ACC112 (cell line): Measurements from ENCODE around the gene PPP1R2.

Experiments
- H2AFZ ChIP-seq: fragments of 200-600 bp; sonication (generic); one replicate; pipeline ENCODE4 v1.6.0; 2017; ENCODE audit warnings: antibody characterized with exemption, low read length; ENCODE audit not compliant: unreplicated experiment
- H3K27ac ChIP-seq: fragments of 200-600 bp; sonication (generic); 2 replicates; pipeline ENCODE4 v1.5.1; 2014; ENCODE audit warnings: low read depth, mild to moderate bottlenecking, antibody characterized with exemption, low read length, moderate library complexity
- H3K27me3 ChIP-seq: fragments of 200-600 bp; sonication (generic); 2 replicates; pipeline ENCODE4 v1.6.1; 2014; ENCODE audit warnings: mild to moderate bottlenecking, antibody characterized with exemption, low read length, moderate library complexity, mixed read lengths; ENCODE audit not compliant: insufficient read depth
- H3K36me3 ChIP-seq: fragments of 200-600 bp; sonication (generic); 2 replicates; pipeline ENCODE4 v1.6.1; 2016; ENCODE audit warnings: mild to moderate bottlenecking, antibody characterized with exemption, low read length, moderate library complexity, mixed read lengths; ENCODE audit not compliant: insufficient read depth
- H3K4me1 ChIP-seq: fragments of 200-600 bp; sonication (generic); one replicate; pipeline ENCODE4 v1.6.1; 2016; ENCODE audit warnings: low read length, mixed read lengths; ENCODE audit not compliant: insufficient read depth, unreplicated experiment, control insufficient read depth
- H3K4me3 ChIP-seq: fragments of 200-600 bp; sonication (generic); 2 replicates; pipeline ENCODE4 v1.5.1; 2014; ENCODE audit warnings: mild to moderate bottlenecking, low read depth, low read length
- H3K79me2 ChIP-seq: fragments of 200-600 bp; sonication (generic); one replicate; pipeline ENCODE4 v1.6.0; 2016; ENCODE audit warnings: low read length; ENCODE audit not compliant: control insufficient read depth, unreplicated experiment, insufficient read depth

The PPP1R2 gene

DNA sequence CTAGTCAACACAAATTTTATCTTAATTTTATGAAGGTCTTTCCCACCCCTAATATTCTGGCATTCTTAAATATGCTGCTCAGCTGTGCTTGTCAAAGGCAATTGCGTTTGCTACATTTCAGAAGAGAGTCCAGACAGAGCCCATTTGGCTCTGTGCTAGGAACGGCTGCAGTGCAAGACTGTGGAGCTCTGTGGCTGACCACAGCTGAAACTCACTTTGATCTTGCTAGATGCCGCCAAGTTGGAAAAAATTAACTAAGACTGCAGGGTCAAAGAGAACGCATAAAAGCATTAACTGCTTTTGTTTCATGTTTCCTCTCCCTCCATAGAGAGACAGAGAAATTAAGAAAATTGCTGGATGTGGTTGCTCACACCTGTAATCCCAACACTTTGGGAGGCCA is 7.6 kb upstream of the PPP1R2 start:
- H3K79me2 ChIP-seq: no peaks in the 10 kb centered on the region
- H3K27me3 ChIP-seq: no peaks in the 10 kb centered on the region
- H2AFZ ChIP-seq: no peak overlapping the region
- H3K27ac ChIP-seq: no peak overlapping the region
- H3K36me3 ChIP-seq: no peaks in the 10 kb centered on the region
- no peak overlapping the region for H3K4me3 ChIP-seq
- peaks cover 25% of the 10 kb centered on the region for H3K4me1 ChIP-seq

DNA sequence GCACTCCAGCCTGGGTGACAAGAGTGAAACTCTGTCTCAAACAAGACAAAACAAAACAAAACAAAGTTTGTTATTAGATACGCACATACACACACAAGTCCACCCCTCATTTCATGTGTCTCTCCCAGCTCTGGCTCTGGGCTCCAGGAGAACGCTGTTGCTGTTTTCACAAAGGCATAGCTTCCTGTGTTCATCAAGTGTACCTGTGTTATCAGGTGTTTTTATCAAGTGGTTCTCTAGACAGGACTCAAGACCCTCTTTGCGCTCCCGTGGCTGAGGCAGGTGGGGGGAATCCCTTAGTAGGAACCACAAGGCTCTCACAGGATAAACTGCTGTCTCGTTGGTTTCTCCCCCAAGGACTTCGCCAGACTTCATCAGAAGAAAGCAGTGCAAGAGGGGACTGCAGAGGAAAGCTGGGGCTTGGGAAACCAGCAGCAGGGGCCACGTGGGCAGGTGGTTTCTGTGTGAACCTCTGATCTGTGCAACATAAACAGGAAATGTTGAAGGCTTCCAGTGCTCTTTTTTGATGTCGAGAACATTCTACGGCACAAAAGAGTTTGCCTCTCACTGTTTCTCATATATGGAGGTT is 6.9 kb upstream of the PPP1R2 start:
- no peak overlapping the region for H3K4me3 ChIP-seq
- H2AFZ ChIP-seq: no peak overlapping the region
- H3K27ac ChIP-seq: no peak overlapping the region
- H3K79me2 ChIP-seq: no peaks in the 10 kb centered on the region
- H3K27me3 ChIP-seq: no peaks in the 10 kb centered on the region
- no peaks in the 10 kb centered on the region for H3K36me3 ChIP-seq
- H3K4me1 ChIP-seq: peaks cover 30% of the 10 kb centered on the region

DNA sequence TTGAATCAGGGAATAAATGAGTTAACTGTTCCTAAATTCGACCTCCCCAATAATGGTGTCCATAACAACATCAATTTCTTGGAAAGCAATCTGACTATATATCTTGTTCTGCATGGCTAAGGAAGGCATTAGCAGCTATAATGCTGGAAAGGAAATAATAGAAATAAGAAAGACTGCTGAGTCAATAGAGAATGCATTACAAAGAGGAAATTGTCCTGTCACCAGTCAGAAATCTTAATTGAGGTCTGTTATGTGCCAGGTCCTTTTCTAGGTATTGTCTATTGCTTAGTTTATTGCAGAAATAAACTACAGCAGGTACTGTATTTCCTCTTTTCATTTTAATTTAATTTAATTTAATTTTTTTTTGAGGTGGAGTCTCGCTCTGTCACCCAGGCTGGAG is 5.9 kb upstream of the PPP1R2 start:
- H3K27ac ChIP-seq: no peak overlapping the region
- no peaks in the 10 kb centered on the region for H3K79me2 ChIP-seq
- H3K27me3 ChIP-seq: no peaks in the 10 kb centered on the region
- H3K4me3 ChIP-seq: no peak overlapping the region
- peaks cover 41% of the 10 kb centered on the region for H3K4me1 ChIP-seq
- H2AFZ ChIP-seq: no peak overlapping the region
- H3K36me3 ChIP-seq: no peaks in the 10 kb centered on the region

- H3K4me1 ChIP-seq: peaks cover 45% of the 10 kb centered on the region
Measured at GRCh38 chr3:195548501-195548900, 5.4 kb upstream of the PPP1R2 start.

DNA sequence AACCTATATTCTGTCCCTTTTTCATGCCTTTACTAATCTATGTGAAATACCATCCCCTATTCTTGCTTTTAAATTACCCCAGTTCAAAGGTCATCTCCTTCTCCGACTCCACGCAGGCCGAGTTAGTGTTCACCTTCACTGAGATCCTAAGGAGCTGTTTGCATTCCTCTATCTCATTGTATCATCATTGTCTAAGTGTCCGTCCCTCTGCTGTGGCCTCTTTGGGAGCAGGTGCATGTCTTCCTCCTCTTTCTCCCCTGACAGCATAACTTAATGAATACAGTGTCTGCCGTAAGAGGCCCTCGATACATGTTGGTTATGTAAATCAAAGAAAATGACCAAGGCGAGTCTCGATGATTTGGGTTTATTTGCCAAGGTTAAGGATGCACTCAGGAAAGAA is 4.9 kb upstream of the PPP1R2 start:
- H3K27me3 ChIP-seq: no peaks in the 10 kb centered on the region
- no peak overlapping the region for H3K4me3 ChIP-seq
- no peaks in the 10 kb centered on the region for H3K36me3 ChIP-seq
- H3K4me1 ChIP-seq: peaks cover 46% of the 10 kb centered on the region
- no peak overlapping the region for H3K27ac ChIP-seq
- H2AFZ ChIP-seq: no peak overlapping the region
- H3K79me2 ChIP-seq: no peaks in the 10 kb centered on the region

More at GRCh38 chr3:195548501-195548900, 5.4 kb upstream of the PPP1R2 start:
- H3K27me3 ChIP-seq: no peaks in the 10 kb centered on the region
- no peak overlapping the region for H3K4me3 ChIP-seq
- H3K27ac ChIP-seq: no peak overlapping the region
- H3K36me3 ChIP-seq: no peaks in the 10 kb centered on the region
- no peak overlapping the region for H2AFZ ChIP-seq
- no peaks in the 10 kb centered on the region for H3K79me2 ChIP-seq

GRCh38 chr3:195546130-195546560 is 3.0 kb upstream of the PPP1R2 start:
- Histone ChIP-seq H3K27ac (peak overlapping the region; percentile 86), H3K4me1 (peaks cover 50% of the 10 kb centered on the region), H3K79me2 (peaks cover 16% of the 10 kb centered on the region), H3K4me3 (peak overlapping the region; percentile 73), H2AFZ (peak overlapping the region; percentile 9), H3K36me3 (no peaks in the 10 kb centered on the region), H3K27me3 (no peaks in the 10 kb centered on the region)

DNA sequence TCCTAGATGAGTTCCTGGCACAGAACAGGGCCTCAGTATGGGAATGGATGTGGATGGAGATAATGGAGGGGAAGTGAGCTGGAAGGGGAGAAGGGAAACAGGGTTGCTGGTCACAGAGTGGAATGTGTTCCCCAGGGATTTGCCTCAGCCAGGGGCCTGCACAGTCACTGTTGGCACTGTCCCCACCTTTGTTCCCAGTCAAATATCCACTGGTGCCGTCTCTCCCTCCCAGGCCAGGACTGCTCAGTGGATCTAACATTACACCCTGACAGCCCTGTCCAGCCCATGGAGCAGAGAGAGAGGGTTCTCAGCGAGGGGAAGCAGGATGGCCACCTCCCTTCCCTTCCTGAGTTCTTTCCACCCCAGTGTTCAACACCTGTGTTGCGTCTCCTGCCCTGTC is 1.5 kb upstream of the PPP1R2 start:
- peak overlapping the region; percentile 42; the same call in 1 of the 2 replicates for H3K27ac ChIP-seq
- no peaks in the 10 kb centered on the region for H3K27me3 ChIP-seq
- H3K4me3 ChIP-seq: peak overlapping the region; percentile 98
- no peaks in the 10 kb centered on the region for H3K36me3 ChIP-seq
- H3K4me1 ChIP-seq: peaks cover 64% of the 10 kb centered on the region
- peaks cover 31% of the 10 kb centered on the region for H3K79me2 ChIP-seq
- H2AFZ ChIP-seq: peak overlapping the region; percentile 32

DNA sequence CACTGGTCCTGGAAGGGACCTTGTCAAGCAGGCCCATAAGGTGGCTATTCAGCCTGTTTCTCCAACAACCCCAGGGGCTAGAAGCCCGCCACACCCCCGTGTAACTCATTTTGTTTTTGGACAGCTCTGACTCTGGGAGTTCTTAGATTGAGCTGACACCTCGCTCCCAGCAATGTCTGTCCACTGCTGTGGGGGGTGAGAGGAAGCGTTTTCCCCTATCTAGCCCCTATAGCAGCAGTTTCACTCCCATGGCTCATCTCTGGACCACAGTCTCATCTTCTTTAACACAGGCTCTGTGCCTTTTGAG is 1.1 kb upstream of the PPP1R2 start:
- Histone ChIP-seq H3K27ac (peak overlapping the region; percentile 42; the same call in 1 of the 2 replicates), H2AFZ (peak overlapping the region; percentile 32), H3K79me2 (peaks cover 35% of the 10 kb centered on the region), H3K36me3 (no peaks in the 10 kb centered on the region), H3K27me3 (no peaks in the 10 kb centered on the region), H3K4me3 (peak overlapping the region; percentile 98), H3K4me1 (peaks cover 68% of the 10 kb centered on the region)

GRCh38 chr3:195543500-195544229 is 540 bp upstream of the PPP1R2 start:
- H3K4me3 ChIP-seq: peak overlapping the region; percentile 98
- H2AFZ ChIP-seq: peak overlapping the region; percentile 58
- peaks cover 65% of the 10 kb centered on the region for H3K4me1 ChIP-seq
- H3K79me2 ChIP-seq: peaks cover 40% of the 10 kb centered on the region
- H3K36me3 ChIP-seq: no peaks in the 10 kb centered on the region
- peak overlapping the region; percentile 42; the same call in 1 of the 2 replicates for H3K27ac ChIP-seq
- H3K27me3 ChIP-seq: no peaks in the 10 kb centered on the region

DNA sequence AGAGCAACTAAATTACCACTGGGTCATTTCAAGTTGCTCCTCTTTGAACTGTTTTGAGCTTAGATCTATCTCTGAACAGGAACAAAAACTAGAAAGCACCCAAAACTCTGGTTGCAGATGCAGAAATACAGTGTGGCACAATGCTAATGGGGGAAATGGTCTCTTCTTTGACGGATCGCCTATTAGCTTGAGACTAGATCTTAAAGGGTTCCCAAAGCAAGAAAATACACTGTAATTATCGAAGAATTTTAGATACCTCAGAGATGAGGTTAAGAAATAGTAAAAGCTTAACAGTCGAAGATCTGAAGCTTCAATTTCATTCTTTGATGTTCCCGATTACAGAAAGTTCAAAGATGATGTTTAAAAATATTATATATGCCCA is 818 bp downstream of the PPP1R2 start:
- no peaks in the 10 kb centered on the region for H3K27me3 ChIP-seq
- H2AFZ ChIP-seq: peak overlapping the region; percentile 90
- H3K27ac ChIP-seq: peak overlapping the region; percentile 2; the same call in 1 of the 2 replicates
- H3K79me2 ChIP-seq: peaks cover 47% of the 10 kb centered on the region
- peaks cover 55% of the 10 kb centered on the region for H3K4me1 ChIP-seq
- H3K4me3 ChIP-seq: peak overlapping the region; percentile 98
- H3K36me3 ChIP-seq: no peaks in the 10 kb centered on the region

DNA sequence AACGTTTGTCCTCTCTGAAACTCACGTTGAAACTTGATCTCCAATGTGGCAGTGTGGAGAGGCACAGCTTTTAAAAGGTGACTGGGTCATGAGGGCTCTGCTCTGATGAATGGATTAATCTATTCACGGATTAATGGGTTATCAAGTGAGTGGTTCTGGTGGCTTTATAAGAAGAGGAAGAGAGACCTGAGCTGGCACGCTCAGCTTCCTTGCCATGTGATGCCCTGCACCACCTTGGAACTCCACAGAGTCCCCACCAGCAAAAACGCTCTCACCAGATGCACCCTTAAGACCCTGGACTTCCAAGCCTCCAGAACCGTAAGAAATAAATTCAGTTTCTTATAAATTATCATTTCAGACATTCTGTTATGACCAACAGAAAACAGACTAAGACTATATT is 2.6 kb downstream of the PPP1R2 start:
- Histone ChIP-seq H3K27me3 (no peaks in the 10 kb centered on the region), H3K4me1 (peaks cover 40% of the 10 kb centered on the region), H3K79me2 (peaks cover 52% of the 10 kb centered on the region), H3K4me3 (peak overlapping the region; percentile 98), H3K27ac (no peak overlapping the region), H2AFZ (no peak overlapping the region), H3K36me3 (no peaks in the 10 kb centered on the region)
